ENCODE measurements around the gene PRLHR.
A peak's percentile ranks its signal among the peaks of the same experiment; 100 is the strongest.

PRLHR gene

GRCh38 chr10:118595598-118596425, at the start of gene PRLHR:
PRLHR (minus strand) TSS chr10:118595648; CDS start chr10:118595244, 404 bp downstream.
- no peak for TF ChIP-seq CTCF (conservative IDR thresholded peaks at IDR 0.05; ENCODE audit: low read depth, low read length)
- no peak within 1 kb of the TSS for H3K4me3 ChIP-seq (ENCODE audit: low read depth, low read length)
- peak; percentile 32 for DNase-seq (ENCODE audit: low read depth)

GRCh38 chr10:118642228-118642627, 46.8 kb upstream of the PRLHR start:
- no peak overlapping the region for H3K4me3 ChIP-seq (ENCODE audit: low read depth, low read length)
- TF ChIP-seq CTCF (conservative IDR thresholded peaks at IDR 0.05; ENCODE audit: low read depth, low read length) = no peak
- no peak for DNase-seq (ENCODE audit: low read depth)

- no peak for TF ChIP-seq CTCF (conservative IDR thresholded peaks at IDR 0.05; ENCODE audit: low read depth, low read length)
- no peak overlapping the region for H3K4me3 ChIP-seq (ENCODE audit: low read depth, low read length)
- DNase-seq (ENCODE audit: low read depth) = no peak
Measured at GRCh38 chr10:118638680-118639079, 43.2 kb upstream of the PRLHR start.

- H3K4me3 ChIP-seq (ENCODE audit: low read depth, low read length) = no peak overlapping the region
- no peak for DNase-seq (ENCODE audit: low read depth)
- TF ChIP-seq CTCF (conservative IDR thresholded peaks at IDR 0.05; ENCODE audit: low read depth, low read length) = no peak
Measured at GRCh38 chr10:118635674-118636402, 40.4 kb upstream of the PRLHR start.

GRCh38 chr10:118633786-118634185, 38.3 kb upstream of the PRLHR start:
- no peak for DNase-seq (ENCODE audit: low read depth)
- no peak for TF ChIP-seq CTCF (conservative IDR thresholded peaks at IDR 0.05; ENCODE audit: low read depth, low read length)
- H3K4me3 ChIP-seq (ENCODE audit: low read depth, low read length) = no peak overlapping the region

GRCh38 chr10:118629211-118629610, 33.8 kb upstream of the PRLHR start:
- no peak for TF ChIP-seq CTCF (conservative IDR thresholded peaks at IDR 0.05; ENCODE audit: low read depth, low read length)

More at GRCh38 chr10:118629211-118629610, 33.8 kb upstream of the PRLHR start:
- H3K4me3 ChIP-seq (ENCODE audit: low read depth, low read length) = no peak overlapping the region
- no peak for DNase-seq (ENCODE audit: low read depth)

Measured in choroid plexus epithelial cell (primary cell).